Activated CD4-positive, alpha-beta T cell treated with anti-CD3 and anti-CD28 coated beads, Interleukin-2, amount 50 U/mL, for 4 hours (primary cell): ENCODE measurements around the gene PLK2.

Source experiments
- DNase-seq, 2 experiments: peaks; one replicate each; pipeline ENCODE4 v3.0.0-alpha.2; 2020

Gene PLK2

GRCh38 chr5:58477760-58478376 is 18.0 kb upstream of the PLK2 start:
- no peak for DNase-seq

DNA sequence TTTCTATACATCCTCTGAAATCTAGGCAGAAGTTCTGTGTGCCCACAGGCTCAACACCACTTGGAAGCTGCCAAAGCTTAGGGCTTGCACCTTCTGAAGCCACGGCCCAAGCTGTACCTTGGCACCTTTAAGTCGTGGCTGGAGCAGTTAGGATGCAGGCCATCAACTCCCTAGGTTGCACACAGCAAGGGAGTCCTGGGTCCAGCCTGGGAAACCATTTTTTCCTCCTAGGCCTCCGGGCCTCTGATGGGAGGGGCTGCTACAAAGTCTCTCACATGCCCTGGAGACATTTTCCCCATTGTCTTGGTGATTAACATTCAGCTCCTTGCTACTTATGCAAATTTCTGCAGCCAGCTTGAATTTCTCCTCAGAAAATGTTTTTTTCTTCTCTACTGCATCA is 15.5 kb upstream of the PLK2 start:
- DNase-seq: no peak

- no peak for DNase-seq
Measured at GRCh38 chr5:58469896-58470295, 10.0 kb upstream of the PLK2 start.

DNA sequence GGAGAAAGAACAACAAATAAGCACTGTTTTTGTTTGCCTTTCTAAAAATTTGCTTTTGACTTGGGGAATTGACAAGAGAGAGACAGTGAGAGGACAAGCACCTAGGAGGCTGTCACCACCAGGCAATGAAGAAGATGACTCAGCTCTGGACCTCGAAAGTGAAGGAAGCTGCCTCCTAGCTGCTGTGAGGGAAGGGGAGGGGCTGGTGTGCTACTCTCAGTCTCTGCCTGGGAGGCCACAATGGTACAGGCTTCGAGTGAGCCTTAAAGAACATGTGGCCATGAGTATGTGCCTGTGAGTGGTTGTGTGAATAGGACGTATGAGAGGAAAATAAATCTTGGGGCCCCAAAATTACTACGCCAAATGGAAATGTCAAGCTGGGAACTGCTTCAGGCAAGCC is 7.1 kb upstream of the PLK2 start:
- DNase-seq: no peak

DNA sequence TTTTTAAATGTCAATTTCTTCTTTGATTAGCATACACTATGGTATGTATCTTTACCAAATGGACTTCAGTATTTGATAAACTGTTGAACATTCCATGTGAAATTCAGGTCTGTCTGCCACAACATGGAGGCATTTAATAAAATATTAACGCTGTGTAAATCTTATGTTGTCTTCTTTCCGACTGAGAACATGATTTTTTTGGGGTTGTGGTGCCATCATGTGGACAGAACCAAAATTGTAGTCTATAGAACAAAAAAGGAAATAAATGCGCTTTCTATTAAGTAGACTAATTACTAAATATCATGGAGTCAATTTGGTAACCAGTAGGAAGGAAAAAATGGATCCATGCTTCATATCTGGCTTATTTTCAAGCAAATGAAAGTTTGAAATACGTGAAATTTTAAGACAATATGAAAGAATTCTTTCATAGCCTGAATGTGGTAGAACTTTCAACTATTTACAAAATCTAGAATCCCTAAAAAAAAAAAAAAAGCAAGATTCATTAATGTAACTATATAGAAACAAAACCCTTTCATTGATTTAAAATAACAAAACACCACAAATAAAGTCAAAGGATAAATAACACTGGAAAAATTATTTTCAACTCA is 2.8 kb upstream of the PLK2 start:
- peak; percentile 16 to 27 for DNase-seq

DNA sequence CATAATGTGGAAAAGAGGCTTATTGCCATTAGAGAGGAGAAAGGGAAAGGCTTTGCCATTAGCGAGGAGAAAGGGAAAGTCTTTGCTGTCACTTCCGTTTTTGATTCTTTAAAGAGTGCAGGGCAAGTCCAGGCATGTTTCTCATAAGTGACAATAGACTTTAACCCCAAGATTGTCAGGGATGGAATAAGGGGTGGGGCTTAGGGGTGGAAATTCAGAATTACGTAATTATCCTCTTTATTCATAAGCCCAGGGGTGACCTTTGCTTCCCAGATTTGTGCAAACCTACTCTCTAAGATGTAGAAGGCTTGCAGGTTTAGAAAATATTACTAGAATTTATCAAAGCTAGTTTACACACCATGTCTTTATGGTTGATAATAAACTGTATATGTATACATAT is 2.3 kb upstream of the PLK2 start:
- no peak for DNase-seq

- DNase-seq: peak; percentile 87 to 93
Measured at GRCh38 chr5:58460732-58461286, 923 bp upstream of the PLK2 start.

DNA sequence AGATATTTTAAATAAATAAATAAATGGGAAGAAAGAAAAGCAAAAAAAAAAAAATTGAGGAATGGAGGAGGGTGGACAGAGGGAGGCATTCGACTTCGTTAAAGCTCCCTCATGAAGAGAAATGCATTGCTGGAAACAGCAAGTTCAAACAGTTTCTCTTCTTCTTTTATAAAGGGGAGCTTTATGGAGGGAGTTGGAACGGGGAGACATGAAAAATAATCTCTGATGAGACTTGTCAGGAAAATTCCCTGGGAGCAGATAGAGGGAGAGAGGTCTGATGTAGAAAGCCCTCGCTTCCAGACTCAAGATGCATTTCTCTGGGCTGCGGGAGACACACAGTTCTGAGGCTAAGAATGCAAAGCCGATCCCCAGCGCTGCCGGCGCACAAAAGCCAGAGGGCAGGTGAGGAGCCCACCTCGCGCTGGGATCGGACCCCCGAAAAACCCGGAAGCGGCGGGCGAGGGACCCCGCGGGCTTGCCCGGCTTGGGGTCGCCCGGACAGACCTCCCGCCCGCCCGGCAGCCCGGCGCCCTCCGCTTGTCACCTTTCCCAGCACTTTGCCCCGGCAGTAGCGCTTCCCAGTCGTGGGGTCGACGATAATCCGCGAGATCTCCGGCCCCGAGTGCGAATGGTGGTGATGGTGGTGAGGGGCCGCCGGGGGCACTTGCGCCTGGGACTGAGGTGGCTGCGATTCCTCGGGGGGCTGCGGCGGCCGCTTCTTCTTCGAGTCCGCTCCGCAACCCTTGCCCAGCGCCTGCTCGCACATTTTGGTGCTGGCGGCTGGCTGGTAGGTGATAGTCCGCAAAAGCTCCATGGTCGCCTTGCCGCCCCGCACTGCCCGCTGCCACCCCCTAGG is 512 bp downstream of the PLK2 start:
- peak; percentile 9 to 12 for DNase-seq

- DNase-seq: no peak
Measured at GRCh38 chr5:58458743-58459145, 1.1 kb downstream of the PLK2 start.

DNA sequence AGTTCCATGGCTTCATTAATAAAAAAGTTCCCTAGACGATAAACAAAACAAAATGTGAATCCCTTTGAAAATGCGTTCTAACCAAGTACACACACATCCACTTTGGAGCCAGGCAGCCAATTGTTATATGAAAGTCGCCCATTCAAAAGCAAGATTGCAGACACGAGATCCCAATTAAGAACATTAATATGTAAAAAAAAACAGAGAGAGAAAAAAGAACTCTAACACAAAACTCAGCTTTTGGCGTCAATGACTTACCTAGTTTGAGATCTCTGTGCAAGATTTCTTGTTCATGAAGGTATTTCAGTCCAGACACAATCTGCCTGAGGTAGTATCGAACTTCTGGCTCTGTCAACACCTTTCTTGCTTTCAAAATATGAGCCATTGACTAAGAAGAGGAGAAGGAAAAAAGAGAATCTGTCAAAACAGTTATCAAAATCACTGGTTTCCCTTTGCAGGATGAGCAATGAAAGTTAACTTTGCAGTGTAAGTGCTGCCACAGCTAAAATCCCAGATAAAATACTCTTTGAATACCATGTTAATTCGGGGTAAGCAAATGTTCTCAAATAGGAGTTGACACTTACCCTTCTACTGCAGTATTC is 1.6 kb downstream of the PLK2 start:
- no peak for DNase-seq

DNA sequence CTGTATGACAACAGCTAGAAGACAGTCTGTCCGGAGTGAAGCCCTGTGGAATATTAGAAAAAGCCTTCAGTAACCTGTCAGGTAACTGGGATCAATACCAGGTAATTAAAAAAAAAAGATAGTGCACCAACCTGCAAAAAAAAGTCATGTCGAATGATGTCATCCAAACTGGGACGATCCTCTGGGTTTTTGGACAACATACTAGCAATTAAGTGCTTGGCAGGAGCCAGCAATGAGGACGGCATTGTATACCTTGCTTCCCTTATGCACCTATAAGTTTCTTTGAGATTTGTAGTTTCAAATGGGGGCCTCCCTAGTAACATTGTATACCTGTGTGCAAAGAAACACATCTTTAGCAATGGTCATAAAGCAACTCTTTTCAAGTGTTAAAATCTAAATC is 2.8 kb downstream of the PLK2 start:
- no peak for DNase-seq

DNA sequence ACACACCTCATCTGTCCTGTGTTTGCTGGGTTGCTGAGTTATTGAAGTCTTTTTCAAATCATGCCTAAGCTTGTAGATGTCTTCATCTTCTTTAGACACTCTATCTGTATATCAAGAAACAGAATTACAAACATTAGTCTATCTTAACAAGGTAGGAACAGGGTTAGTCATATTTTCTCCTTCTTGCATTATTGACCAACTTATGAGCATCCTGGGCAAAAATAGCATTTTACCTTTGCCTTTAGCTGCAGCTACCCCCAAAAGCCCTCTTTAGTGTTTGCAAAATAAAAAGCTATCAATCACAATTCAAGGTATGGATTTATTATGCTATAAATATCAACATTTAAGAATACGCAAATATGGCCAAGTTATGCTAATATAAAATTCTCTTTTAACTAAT is 3.4 kb downstream of the PLK2 start:
- DNase-seq: no peak

- DNase-seq: no peak
Measured at GRCh38 chr5:58456026-58456425, 3.9 kb downstream of the PLK2 start.

DNA sequence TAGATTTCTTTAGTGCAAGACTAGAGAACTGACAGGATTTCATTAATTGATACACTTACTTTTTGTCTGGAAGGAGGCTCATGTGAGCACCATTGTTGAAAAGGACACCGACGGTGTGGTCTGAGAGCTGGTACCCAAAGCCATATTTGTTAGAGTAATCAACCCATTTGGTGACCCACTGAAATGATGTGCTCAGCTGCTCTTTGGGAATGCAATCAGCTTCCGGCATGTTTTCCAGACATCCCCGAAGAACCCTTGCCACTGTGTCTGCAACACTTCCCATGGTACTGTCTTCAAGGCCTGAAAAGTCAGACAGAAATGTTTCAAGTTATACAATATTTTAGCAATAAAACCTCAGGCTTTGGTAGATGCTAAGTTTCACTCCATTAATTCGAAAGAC is 4.4 kb downstream of the PLK2 start:
- DNase-seq: no peak

GRCh38 chr5:58455066-58455465 is 4.8 kb downstream of the PLK2 start:
- DNase-seq: no peak

DNA sequence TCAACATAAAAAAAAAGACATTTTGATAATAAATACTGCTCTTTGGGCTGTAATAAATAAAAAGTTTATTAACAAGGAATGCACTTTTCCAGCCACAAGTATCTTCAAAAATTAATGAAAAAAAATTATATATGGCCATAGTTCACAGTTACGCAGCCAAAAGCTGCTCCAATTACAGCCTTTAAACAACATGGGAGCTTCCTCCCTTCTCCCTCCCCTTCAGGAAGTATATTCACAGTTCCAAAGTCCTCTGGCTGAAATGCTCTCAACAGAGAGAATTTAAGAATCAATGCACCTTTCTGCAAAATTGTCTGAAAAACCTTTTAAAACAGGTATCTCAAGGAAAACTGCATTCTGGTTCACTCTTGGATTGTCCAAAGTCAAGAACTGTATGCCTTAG is 5.9 kb downstream of the PLK2 start:
- DNase-seq: no peak

DNA sequence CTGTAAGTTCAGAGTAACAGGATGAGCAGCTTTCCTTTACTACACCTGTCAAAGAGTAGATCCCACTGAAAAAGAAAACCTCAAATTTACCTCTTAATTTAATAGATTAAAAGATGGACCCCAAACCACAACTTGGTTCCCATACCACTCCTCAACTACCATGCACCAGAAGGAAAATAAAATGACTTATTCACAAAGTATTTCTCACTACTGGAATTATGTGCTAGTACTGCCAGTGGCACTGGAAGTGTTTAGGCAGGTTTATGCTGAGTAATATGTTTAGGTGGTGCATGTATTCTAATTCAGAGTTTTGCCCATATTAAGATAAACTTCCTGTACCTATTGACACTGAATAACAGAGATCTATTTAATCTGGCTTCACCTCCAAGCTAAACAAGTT is 6.6 kb downstream of the PLK2 start:
- no peak for DNase-seq

GRCh38 chr5:58452566-58453258 is 7.2 kb downstream of the PLK2 start:
- DNase-seq: no peak

DNA sequence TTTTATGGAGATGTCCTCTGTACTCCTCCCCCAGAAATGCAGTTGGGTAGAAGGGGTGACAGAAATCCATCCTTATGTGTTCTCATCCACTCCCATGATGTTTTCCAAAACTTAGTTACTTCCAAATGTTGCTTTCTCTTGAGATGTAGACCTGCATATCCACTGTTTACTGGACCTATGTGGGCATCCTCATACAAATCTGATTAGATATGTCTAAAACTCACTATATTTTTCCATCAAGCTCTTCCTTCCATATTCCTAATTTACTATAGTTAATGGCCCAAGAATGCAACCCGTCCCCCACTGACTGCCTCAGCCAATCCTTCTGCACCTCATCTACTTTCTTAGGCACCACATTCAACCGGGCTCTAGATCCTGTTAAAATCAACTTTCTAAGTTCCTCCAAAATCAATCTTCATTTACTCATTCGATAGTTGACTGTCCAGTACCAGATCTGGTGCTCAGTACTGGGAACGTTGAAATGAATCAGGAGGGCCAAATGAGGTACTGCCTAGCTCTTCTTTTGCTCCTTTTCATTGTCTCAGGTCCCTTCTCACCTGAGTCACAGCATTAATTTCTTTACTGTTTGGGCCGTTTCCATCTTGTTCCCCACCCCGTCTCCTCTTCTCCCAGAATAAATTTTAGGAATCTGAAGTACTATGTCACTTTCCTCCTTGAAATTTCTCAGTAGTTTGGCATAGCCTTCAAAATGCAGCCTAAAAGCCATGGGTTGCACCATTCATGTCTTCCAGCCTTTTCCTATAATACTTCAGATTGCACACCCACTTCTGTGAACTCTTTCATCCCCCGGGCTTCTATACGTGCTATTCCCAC is 7.9 kb downstream of the PLK2 start:
- DNase-seq: no peak

DNA sequence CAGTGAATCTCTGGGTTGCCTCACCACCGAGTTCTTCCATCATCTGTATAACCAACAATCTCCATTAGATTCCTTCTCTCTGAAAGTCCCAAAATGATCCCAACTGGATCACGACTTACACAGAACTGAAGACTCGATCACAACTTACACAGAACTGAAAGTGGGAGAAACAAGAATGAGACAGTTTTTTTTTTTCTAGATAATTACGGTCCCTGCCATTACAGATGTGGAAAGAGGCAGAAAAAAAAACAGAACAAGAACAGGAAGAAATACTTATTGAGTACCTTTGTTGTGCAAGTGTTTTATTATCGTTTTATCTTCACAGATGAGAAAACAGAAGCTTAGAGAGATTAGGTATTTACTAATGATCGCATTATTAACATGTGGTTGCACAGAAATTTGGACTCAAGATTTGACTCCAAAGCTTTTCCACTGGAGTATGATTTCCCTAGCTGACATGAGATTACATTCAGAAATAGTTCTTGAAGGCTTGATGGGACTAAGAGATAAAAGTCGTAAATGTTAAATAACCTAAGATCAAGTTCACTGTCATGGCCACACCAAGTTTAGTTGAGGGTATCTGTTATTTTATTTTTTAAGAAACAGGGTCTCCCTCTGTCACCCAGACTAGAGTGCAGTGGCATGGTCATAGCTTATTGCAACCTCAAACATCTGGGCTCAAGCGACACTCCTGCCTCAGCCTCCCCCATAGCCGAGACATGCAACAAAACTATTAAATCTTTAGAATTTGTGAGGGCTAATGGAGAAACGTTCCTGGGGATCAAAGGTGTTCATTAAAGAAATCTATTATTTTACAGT is 8.9 kb downstream of the PLK2 start:
- DNase-seq: no peak

DNA sequence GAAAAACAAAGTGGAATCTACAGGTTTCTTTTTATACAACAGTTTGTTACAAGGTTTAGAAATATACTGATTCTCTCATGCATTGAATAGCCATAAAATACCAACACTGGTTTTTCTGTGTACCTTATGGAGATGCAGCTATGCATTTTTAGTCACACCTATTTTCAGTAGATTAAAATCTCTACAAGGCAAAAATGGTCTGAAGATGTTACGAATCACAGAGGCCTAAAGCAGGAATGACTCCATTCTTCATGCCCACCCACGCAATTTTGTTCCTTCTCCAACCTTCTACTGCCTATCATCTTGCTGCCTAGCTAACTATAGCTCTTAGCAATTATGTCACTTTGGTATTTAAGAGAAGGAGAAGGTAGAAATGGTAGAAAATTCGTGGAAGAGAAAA is 9.9 kb downstream of the PLK2 start:
- DNase-seq: no peak
